Stimulated activated CD4-positive, alpha-beta T cell treated with anti-CD3 and anti-CD28 coated beads, Interleukin-12 subunit alpha, Interleukin-12 subunit beta, amount 100 ng/mL, for 24 hours (primary cell): Measurements from ENCODE around the gene BAZ1B.
"Not testable (repeated sequence)": the region's sequence is repeated elsewhere in the genome, so short reads cannot be mapped to it uniquely, and the experiment has no call there.

Experiments
- DNase-seq, 2 experiments: peaks; one replicate each; pipeline ENCODE4 v3.0.0-alpha.2; 2020; ENCODE audit warnings: low read depth in 2 of 2

Gene BAZ1B, protein sequence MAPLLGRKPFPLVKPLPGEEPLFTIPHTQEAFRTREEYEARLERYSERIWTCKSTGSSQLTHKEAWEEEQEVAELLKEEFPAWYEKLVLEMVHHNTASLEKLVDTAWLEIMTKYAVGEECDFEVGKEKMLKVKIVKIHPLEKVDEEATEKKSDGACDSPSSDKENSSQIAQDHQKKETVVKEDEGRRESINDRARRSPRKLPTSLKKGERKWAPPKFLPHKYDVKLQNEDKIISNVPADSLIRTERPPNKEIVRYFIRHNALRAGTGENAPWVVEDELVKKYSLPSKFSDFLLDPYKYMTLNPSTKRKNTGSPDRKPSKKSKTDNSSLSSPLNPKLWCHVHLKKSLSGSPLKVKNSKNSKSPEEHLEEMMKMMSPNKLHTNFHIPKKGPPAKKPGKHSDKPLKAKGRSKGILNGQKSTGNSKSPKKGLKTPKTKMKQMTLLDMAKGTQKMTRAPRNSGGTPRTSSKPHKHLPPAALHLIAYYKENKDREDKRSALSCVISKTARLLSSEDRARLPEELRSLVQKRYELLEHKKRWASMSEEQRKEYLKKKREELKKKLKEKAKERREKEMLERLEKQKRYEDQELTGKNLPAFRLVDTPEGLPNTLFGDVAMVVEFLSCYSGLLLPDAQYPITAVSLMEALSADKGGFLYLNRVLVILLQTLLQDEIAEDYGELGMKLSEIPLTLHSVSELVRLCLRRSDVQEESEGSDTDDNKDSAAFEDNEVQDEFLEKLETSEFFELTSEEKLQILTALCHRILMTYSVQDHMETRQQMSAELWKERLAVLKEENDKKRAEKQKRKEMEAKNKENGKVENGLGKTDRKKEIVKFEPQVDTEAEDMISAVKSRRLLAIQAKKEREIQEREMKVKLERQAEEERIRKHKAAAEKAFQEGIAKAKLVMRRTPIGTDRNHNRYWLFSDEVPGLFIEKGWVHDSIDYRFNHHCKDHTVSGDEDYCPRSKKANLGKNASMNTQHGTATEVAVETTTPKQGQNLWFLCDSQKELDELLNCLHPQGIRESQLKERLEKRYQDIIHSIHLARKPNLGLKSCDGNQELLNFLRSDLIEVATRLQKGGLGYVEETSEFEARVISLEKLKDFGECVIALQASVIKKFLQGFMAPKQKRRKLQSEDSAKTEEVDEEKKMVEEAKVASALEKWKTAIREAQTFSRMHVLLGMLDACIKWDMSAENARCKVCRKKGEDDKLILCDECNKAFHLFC (N-terminal part only)

DNA sequence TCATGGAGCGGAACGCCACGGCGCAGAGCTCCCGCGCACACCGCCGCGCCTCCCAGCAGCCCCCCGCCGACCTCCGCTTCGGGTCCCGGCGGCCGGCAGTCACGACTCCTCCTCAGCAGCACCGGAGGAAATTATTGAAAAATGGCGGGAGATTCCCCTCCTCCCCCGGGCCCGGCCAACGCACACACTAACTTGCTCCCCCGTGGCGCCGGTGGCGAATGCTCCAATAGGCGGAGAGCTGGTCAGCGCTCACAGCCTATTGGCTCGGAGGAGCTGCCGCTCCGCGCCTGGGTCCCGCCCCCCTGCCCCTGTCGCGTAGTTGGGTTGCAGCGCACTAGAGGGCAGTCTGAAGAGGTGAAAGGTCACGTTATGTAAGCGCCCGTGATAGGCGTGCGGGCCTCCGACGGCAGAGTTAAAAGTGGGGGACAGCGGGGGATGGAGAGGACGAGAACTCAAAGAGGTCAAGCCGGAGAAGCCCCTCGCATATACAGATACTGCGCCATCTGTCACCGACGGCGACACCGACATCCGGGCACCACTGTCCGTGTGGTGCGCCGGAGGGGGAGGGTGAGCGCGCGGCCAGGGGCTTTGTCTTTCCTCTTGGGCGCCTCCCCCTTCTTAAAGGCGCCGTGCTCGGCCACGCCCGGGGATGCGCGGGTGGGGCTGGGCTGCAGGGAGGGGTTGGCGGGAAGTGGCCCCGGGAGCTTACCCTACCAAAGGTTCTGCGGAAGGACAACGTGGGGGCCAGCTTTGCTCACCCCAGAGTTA lies at the start of gene BAZ1B:
Gene BAZ1B (minus strand): TSS at position 189 of the 768 bp plus-strand sequence. CDS start 360 bp downstream, outside the sequence.
- DNase-seq, result peak; percentile 95 to 97

GRCh38 chr7:73570977-73571376 lies 48.9 kb upstream of the BAZ1B start:
- DNase-seq, result no peak

GRCh38 chr7:73570521-73570920 lies 48.4 kb upstream of the BAZ1B start:
- DNase-seq, result no peak

GRCh38 chr7:73569042-73569608 lies 47.0 kb upstream of the BAZ1B start:
- DNase-seq, result no peak

DNA sequence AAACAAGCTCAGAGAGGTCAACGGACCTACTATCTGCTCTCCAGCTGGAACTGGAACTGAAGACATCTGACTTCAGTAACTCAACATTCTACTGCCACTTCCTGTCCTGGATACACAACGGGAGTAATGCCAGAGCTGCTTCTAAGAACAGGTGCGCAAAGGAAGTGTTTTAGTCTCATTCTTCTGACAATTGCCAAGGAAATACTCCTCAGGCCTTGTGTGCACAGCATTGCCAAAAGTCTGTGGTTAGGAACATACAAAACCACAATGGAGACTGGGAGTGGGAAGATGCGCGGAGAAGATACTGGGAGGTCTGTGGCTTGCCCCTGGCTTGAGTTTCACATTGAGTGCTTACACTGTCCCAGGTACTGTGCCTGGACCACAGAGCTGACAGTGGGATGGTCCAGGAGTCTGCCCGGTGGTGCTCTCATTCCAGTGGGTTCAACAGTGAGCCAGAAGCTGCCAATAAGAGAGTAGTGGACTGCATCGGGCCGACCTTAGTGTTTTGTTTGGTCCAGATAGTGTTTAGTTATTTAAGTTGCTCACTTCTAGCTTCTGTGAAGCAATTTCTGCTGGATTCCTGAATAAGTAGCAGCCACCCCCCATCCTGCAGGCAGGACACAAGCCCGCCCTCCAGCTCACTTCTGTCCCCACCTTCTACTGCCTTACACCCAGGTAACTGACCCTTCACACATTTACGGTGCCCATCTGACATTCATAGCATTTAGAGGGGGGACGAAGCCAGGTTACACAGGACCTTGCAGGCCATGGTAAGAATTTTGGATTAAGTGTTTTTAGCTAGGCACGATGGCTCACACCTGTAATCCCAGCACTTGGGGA lies 46.0 kb upstream of the BAZ1B start:
- no peak for DNase-seq

- DNase-seq, result no peak
Observed at GRCh38 chr7:73567140-73567539, 45.0 kb upstream of the BAZ1B start.

DNA sequence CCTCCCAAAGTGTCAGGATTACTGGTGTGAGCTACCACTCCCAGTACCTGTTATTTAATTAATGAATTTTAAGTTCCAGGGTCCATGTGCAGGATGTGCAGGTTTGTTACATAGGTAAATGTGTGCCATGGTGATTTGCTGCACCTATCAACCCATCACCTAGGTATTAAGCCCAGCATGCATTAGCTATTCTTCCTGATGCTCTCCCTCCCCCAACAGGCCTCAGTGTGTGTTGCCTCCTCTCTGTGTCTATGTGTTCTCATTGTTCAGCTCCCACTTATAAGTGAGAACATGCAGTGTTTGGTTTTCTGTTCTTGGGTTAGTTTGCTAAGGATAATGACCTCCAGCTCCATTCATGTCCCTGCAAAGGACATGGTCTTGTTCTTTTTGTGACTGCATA lies 44.3 kb upstream of the BAZ1B start:
- DNase-seq, result not testable (repeated sequence)

DNA sequence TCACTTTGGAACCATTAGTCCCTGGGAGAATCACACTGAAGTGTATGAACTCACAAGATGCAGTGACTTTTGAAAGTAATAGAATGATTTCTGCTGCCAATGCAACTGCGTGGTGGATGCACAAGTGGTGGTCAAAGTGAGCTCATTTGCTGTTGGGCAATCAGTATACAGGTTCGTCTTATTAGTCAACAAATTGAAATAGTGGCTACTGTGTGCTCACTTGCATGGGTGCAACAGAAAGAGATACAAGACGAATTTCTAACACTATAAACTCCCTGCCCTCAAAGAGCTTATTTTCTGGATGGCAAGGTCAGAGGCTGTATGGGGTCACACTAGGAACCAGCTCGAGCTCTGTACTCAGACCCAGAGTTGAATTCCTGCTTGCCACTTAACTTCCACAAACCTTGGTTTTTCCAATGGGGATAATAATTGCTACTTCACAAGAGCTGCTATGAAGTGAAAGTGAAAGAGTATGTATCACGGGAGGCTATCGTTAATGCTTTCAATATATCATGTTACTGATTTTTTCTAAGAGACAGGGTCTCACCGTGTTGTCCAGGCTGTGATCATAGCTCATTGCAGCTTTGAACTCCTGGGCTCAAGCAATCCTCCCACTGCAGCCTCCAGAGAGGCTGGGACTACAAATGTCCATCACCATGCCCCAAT lies 43.7 kb upstream of the BAZ1B start:
- DNase-seq, result no peak

GRCh38 chr7:73560109-73560835 lies 38.2 kb upstream of the BAZ1B start:
- no peak for DNase-seq

GRCh38 chr7:73557397-73558257 lies 35.5 kb upstream of the BAZ1B start, which contains the start of gene BCL7B:
BCL7B (minus strand) TSS chr7:73557690; CDS start chr7:73557578, 112 bp downstream.
- peak; percentile 49 to 60 for DNase-seq

DNA sequence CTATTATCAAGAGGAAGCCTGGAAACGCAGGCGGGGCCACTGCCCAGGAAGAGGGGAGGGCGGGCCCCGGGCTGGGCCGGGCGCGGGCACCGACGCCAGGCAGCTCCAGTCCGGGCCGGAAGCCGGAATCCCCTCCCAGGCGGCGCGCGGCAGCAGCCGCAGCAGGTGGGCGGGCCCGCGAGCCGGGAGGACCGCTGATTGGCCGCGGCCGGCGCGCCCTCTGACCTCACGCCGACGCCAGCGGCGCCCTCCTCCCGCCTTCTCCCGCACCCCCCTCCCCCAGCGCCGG lies 35.0 kb upstream of the BAZ1B start:
- peak; percentile 80 to 88 for DNase-seq

DNA sequence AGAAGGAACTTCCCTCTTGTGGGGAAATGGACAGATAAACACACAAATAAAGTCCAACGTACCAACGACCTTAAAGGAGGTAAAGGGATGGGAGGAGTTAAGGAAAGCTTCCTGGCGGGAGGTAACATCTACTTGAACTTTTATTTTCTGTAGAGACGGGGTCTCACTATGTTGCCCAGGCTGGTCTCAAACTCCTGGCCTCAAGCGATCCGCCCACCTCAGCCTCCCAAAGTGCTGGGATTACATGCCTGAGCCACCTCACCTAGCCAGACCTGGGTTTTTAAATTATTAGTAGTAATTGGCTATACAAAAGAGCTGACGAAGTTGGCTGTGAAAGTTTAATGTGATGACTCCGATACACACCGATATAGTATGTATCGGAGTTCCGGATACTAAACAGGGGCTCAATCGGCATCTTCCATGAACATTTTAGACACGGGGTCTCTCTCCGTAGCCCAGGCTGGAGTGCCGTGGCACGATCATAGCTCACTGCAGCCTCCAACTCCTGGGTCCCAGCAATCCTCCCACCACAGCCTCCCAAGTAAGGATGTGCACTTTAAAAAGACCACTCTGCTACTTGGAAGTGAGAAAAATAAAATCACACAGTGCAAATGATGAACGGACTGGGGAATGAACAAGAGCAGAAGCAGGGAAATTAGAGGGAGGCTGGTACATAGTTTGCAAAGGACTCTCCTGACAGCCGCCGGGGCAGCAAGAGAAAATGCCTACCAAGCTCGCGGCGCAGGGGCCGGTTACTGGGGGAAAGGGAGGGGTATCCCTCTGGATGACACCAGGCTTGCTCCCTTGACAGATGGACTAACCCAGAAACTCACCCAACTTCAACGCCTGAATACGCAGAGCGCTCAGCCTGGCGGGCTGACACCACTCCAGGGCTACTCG lies 34.4 kb upstream of the BAZ1B start:
- DNase-seq, result no peak

- no peak for DNase-seq
Observed at GRCh38 chr7:73555411-73555982, 33.4 kb upstream of the BAZ1B start.

GRCh38 chr7:73550093-73550492 lies 28.0 kb upstream of the BAZ1B start:
- DNase-seq, result not testable (repeated sequence)

DNA sequence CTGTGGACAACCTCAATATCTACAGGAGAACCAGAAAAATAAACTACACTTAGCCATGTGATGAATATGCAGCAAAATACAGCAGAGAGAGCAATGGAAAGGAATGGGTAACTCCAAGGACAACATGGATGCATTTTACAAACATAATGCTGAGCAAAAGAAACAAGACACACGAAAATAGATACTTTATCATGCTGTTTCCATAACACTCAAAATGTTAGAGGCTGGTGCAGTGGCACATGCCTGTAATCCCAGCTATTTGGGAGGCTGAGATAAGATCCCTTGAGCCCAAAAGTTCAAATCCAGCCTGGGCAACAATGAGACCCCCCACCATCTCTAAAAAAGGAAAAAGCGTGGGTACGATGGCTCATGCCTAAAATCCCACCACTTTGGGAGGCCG lies 27.1 kb upstream of the BAZ1B start:
- no peak for DNase-seq

- no peak for DNase-seq
Observed at GRCh38 chr7:73547841-73548240, 25.7 kb upstream of the BAZ1B start.
